GM06990 (cell line): ENCODE data around the gene C3orf18.

ENCODE experiments used
- DNase-seq: peaks from one replicate; pipeline ENCODE4 v3.0.0-alpha.2; 2011; ENCODE audit not compliant: insufficient read length; ENCODE audit errors: extremely low read depth
- H3K27me3 ChIP-seq: replicated peaks from 2 replicates; pipeline ENCODE4 v1.6.0; 2011; ENCODE audit warnings: low read length; ENCODE audit not compliant: control insufficient read depth, insufficient read depth
- H3K36me3 ChIP-seq: 2 replicates; pipeline ENCODE4 v1.5.1; 2011; ENCODE audit warnings: low read length; ENCODE audit not compliant: control insufficient read depth, insufficient read depth
- H3K4me3 ChIP-seq: replicated peaks from 2 replicates; pipeline ENCODE4 v1.5.1; 2011; ENCODE audit warnings: low read depth, mild to moderate bottlenecking, control low read depth, low read length
- CTCF ChIP-seq: IDR thresholded peaks from 2 replicates; pipeline ENCODE4 v1.5.1; 2011; ENCODE audit warnings: low read length, control low read depth, mild to moderate bottlenecking, inconsistent platforms; ENCODE audit not compliant: insufficient read depth, poor library complexity, severe bottlenecking

Gene C3orf18

GRCh38 chr3:50600141-50600753 is 32.7 kb upstream of the C3orf18 start:
- Histone ChIP-seq H3K4me3 (no peak overlapping the region), H3K27me3 (no peaks in the 10 kb centered on the region), H3K36me3 (no peaks in the 10 kb centered on the region)
- no peak for TF ChIP-seq CTCF
- DNase-seq, result no peak

DNA sequence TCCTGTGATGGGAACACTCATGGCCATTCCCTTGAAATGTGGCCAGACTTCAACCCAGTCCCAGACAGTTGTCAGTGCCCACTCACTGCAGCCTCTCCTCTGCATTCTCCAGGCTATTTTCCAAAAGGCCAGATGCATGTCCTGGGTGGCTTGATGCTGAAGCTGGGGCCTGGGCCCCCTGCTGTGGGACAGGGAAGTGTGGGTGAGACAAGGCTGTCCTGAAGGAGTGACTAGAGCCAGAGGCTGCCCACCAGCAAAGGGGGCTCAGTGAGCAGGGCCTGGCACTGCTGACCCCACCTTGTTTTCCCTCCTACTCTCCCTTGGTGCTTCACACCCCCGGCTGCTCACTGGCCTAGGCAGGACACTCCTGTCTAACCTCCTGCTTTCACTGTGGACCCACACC is 32.2 kb upstream of the C3orf18 start:
- Histone ChIP-seq H3K36me3 (no peaks in the 10 kb centered on the region), H3K4me3 (no peak overlapping the region), H3K27me3 (no peaks in the 10 kb centered on the region)
- DNase-seq, result no peak
- TF ChIP-seq CTCF, result no peak

GRCh38 chr3:50599115-50599715 is 31.7 kb upstream of the C3orf18 start:
- Histone ChIP-seq H3K4me3 (no peak overlapping the region), H3K27me3 (no peaks in the 10 kb centered on the region), H3K36me3 (no peaks in the 10 kb centered on the region)
- no peak for TF ChIP-seq CTCF
- no peak for DNase-seq

- Histone ChIP-seq H3K4me3 (no peak overlapping the region), H3K36me3 (no peaks in the 10 kb centered on the region), H3K27me3 (no peaks in the 10 kb centered on the region)
- no peak for TF ChIP-seq CTCF
- DNase-seq, result no peak
Observed at GRCh38 chr3:50594253-50594785, 26.8 kb upstream of the C3orf18 start.

DNA sequence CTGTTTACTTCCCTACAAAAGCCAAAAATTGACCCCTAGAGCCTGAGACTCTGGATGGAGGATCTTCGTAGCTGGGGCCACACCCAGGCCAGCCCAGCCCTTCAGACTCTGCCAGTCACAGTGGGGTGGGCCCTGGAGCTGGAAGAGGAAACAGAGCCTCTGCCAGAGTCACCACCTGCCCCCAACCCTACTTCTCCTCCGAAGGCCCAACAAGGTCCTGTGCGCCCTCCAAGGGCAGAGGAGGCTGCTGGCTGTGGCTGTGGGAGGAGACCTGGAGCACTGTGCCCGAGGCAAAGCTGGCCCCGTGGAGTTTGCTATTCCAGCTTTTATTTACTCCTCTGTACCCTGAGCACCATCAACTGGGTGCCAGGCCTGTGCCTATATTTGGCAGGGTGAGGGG is 25.0 kb upstream of the C3orf18 start:
- Histone ChIP-seq H3K36me3 (no peaks in the 10 kb centered on the region), H3K4me3 (no peak overlapping the region), H3K27me3 (no peaks in the 10 kb centered on the region)
- no peak for DNase-seq
- no peak for TF ChIP-seq CTCF
